ENCODE data around the gene PARP9. TPM values are rescaled to one million over a fixed set of nuclear protein-coding genes. Genes with fewer than 3 reads are reported as not detected.
"Not testable (repeated sequence)": the region's sequence is repeated elsewhere in the genome, so short reads cannot be mapped to it uniquely, and the experiment has no call there.

Gene PARP9
- total RNA-seq, 1 donor from 2014 or later: 33.9 TPM

GRCh38 chr3:122576174-122576940, 12.3 kb upstream of the PARP9 start:
- no peak for DNase-seq (ENCODE audit: low spot score)

GRCh38 chr3:122572940-122573412, 8.9 kb upstream of the PARP9 start:
- DNase-seq (ENCODE audit: low spot score): no peak

- no peak for DNase-seq (ENCODE audit: low spot score)
These were observed 4.7 kb upstream of the PARP9 start for GRCh38 chr3:122568755-122569154.

GRCh38 chr3:122568131-122568530, 4.0 kb upstream of the PARP9 start:
- not testable (repeated sequence) for DNase-seq (ENCODE audit: low spot score)

GRCh38 chr3:122563717-122564025, 429 bp downstream of the PARP9 start:
- DNase-seq (ENCODE audit: low spot score): no peak

- DNase-seq (ENCODE audit: low spot score): no peak
These were observed 980 bp downstream of the PARP9 start for GRCh38 chr3:122562923-122563716.

GRCh38 chr3:122560680-122561079, 3.4 kb downstream of the PARP9 start:
- DNase-seq (ENCODE audit: low spot score): peak; percentile 52

- no peak for DNase-seq (ENCODE audit: low spot score)
These were observed 4.2 kb downstream of the PARP9 start for GRCh38 chr3:122559906-122560305.

- no peak for DNase-seq (ENCODE audit: low spot score)
These were observed 5.5 kb downstream of the PARP9 start for GRCh38 chr3:122558605-122559004.

- DNase-seq (ENCODE audit: low spot score): no peak
These were observed 6.7 kb downstream of the PARP9 start for GRCh38 chr3:122557356-122557755.

GRCh38 chr3:122555275-122556071, 8.6 kb downstream of the PARP9 start:
- DNase-seq (ENCODE audit: low spot score): no peak

GRCh38 chr3:122553171-122553570, 10.9 kb downstream of the PARP9 start:
- no peak for DNase-seq (ENCODE audit: low spot score)

- no peak for DNase-seq (ENCODE audit: low spot score)
These were observed 15.5 kb downstream of the PARP9 start for GRCh38 chr3:122548619-122549018.

- no peak for DNase-seq (ENCODE audit: low spot score)
These were observed 16.0 kb downstream of the PARP9 start for GRCh38 chr3:122548076-122548475.

- DNase-seq (ENCODE audit: low spot score): no peak
These were observed 17.9 kb downstream of the PARP9 start for GRCh38 chr3:122546151-122546550.

GRCh38 chr3:122538956-122539490, 25.1 kb downstream of the PARP9 start:
- DNase-seq (ENCODE audit: low spot score): no peak

- no peak for DNase-seq (ENCODE audit: low spot score)
These were observed 27.5 kb downstream of the PARP9 start for GRCh38 chr3:122536632-122537001.

GRCh38 chr3:122535964-122536631, 28.0 kb downstream of the PARP9 start:
- no peak for DNase-seq (ENCODE audit: low spot score)

- no peak for DNase-seq (ENCODE audit: low spot score)
These were observed 30.2 kb downstream of the PARP9 start for GRCh38 chr3:122533931-122534334.

- DNase-seq (ENCODE audit: low spot score): no peak
These were observed 30.6 kb downstream of the PARP9 start for GRCh38 chr3:122533480-122533879.

- no peak for DNase-seq (ENCODE audit: low spot score)
These were observed 33.9 kb downstream of the PARP9 start for GRCh38 chr3:122530164-122530563.

GRCh38 chr3:122523317-122523716, 40.8 kb downstream of the PARP9 start:
- no peak for DNase-seq (ENCODE audit: low spot score)
